CMK (cell line): ENCODE results near the gene SPTBN4.
"Not testable (repeated sequence)": the region's sequence is repeated elsewhere in the genome, so short reads cannot be mapped to it uniquely, and the experiment has no call there.

Experiments
- DNase-seq: peaks from one replicate; pipeline ENCODE4 v3.0.0-alpha.2; 2010; ENCODE audit warnings: low read depth

Gene SPTBN4

DNA sequence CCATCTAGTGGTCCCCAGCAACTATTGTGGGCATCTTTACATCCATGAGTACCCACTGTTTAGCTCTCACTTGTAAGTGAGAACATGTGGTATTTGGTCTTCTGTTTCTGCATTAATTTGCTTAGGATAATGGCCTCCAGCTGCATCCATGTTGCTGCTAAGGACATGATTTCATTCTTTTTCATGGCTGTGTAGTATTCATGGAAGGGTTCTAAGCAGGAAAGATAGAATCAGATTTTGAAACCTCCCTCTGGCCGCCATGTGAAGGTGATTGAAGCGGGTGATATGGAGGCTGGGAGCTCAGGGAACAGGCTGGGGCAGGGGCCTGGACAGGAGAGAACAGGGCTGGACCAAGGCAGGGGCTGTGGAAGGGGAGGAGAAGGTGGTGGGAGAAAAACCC lies 154.5 kb downstream of the SPTBN4 start:
- DNase-seq: no peak

DNA sequence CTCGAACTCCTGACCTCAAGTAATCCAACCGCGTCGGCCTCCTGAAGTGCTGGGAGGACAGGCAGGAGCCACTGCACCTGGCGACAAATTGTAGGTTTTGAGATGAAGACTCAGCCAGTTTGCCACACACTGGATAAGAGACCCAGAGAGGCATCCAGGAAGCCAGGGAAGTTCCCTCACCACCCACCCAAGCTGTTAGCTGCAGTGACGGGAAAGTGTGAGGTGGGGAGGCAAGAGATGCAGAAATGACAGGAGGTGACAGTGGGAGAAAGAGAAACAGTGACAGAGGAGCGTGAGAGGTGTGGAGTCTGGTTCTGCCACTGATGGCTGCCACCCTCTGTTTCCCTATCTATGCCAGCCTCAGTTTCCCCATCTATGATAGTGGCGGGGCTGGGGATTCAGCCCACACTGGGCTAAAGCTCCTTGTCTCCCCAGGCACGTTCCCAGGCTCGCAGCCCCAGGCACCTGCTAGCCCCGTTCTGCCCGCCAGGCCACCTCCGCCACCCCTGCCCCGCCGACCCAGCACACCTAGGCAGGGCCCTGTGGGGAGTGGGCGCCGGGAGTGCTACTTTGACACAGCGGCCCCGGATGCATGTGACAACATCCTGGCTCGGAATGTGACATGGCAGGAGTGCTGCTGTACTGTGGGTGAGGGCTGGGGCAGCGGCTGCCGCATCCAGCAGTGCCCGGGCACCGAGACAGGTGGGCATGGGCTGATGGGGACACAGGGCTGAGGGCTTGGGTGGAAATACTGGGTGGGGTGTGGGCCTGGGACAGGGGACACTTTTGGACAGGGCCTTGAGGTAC lies 155.4 kb downstream of the SPTBN4 start:
- DNase-seq: no peak

DNA sequence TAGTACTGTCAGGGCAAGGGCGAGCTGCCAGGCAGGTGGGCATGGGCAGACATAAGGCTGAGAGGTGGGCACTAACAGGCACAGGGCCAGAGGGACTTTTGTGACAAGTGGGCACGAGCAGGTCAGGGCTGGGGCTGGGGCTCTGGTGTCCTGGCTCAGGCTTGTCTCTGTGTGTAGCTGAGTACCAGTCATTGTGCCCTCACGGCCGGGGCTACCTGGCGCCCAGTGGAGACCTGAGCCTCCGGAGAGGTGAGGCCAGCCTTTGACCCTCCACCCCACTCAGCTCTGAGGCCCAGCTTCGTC lies 155.9 kb downstream of the SPTBN4 start:
- no peak for DNase-seq

DNA sequence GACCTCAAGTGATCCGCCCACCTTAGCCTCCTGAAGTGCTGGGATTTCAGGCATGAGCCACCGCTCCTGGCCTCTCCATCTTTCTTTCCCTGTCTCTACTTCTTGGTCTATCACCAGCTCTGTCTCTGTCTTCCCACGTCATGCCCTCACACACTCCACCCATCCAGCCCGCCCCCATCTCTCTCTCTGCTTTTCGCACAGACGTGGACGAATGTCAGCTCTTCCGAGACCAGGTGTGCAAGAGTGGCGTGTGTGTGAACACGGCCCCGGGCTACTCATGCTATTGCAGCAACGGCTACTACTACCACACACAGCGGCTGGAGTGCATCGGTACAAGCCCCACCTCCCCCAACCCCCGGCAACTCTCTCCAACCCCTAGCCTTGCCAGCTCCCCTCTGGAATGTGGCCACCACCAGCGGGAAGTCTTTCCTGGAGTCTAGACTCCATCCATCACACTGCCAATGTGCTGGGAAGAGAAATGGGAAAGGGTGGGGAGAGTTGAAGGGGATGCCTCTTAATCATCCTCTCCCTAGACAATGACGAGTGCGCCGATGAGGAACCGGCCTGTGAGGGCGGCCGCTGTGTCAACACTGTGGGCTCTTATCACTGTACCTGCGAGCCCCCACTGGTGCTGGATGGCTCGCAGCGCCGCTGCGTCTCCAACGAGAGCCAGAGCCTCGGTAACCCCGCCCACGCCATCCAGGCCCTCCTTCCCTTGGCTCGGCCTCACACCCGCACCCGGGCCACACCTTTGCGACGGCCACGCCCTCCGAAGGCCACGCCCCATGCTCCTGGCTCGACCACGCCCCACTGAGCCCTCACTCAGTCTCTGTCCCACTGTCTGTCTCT lies 156.8 kb downstream of the SPTBN4 start:
- no peak for DNase-seq

DNA sequence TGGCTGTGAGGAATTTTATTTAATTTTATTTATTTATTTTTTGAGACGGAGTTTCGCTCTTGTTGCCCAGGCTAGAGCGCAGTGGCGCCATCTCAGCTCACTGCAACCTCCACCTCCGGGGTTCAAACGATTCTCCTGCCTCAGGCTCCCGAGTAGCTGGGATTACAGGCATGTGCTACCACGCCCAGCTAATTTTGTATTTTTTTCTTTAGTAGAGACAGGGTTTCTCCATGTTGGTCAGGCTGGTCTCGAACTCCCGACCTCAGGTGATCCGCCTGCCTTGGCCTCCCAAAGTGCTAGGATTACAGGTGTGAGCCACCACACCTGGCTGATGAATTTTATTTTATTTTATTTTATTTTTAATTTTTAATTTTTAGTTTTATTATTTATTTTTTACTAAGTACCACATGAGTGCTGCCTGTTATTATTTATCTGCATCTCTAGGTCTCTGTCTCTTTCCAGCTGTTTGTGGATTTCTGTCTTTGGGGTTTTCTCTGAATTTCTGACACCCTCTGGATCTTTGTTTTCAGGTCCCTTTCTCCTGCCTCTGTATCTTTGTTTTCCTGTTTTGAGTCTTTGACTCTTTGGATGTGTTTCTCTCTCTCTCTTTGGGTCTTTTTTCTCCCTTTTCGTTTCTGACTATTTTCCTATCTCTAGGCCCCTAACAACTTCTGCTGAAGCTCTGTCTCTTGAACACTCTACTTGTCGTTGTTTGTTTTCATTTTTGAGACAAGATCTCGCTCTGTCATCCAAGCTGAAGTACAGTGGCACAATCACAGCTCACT lies 157.8 kb downstream of the SPTBN4 start:
- not testable (repeated sequence) for DNase-seq

DNA sequence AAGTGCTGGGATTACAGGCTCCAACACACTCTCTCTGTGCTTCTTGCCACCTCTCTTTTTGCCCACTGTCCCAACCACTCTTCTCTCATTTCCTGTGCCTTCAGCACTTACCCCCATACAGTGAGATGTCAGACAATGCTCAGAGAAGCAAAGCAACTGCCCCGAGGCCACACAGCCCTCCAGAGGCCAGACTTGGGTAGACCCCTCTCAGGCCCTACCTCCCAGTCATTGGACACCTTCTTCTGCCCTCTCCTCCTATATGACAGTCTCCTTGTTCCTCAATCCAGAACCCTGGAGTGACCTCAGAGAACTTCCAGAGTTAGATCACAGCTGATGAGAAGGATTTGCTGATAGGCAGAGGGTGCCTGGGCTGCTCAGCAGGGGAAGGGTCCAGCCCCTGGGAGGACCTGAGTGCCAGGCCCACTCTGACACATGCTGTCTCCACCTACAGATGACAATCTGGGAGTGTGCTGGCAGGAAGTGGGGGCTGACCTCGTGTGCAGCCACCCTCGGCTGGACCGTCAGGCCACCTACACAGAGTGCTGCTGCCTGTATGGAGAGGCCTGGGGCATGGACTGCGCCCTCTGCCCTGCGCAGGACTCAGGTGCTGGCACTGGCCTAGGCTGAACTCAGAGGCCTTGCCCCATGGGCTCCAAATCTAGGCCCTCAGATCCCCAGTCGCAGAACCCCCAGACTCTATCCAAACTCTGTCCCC lies 158.8 kb downstream of the SPTBN4 start:
- DNase-seq: no peak
